GM12878 (cell line): Measurements from ENCODE around the gene ETNK2. TPM values are rescaled to one million over a fixed set of nuclear protein-coding genes. Genes with fewer than 3 reads are reported as not detected.

ENCODE experiments used
- ATAC-seq: fragments of 200-7000 bp; cut with Tn5 transposase; 3 replicates; pipeline ENCODE4 v1.9.1; 2020; ENCODE audit warnings: mild to moderate bottlenecking, moderate library complexity
- BruUV-seq: library from RNA; stranded (reverse); fragments of 400-500 nt; replicated peaks from 2 replicates; lab custom pipeline; 2021; lab: Mats Ljungman, UMichigan
- CTCF ChIA-PET: fragments of 300-600 bp; sonication (Branson Sonifier 250); formaldehyde crosslinking; extraction: SDS; loops from one replicate; lab custom pipeline; 2021; ENCODE audit warnings: inconsistent platforms; lab: Yijun Ruan, JAX
- POLR2A ChIA-PET: fragments of 350-600 bp; formaldehyde crosslinking; extraction: SDS; loops from one replicate; lab custom pipeline; 2021; ENCODE audit warnings: inconsistent platforms; lab: Charles Lee
- RAD21 ChIA-PET: fragments of 300-600 bp; sonication (Branson Sonifier 250); formaldehyde crosslinking; loops from one replicate; lab custom pipeline; 2023; ENCODE audit warnings: antibody characterized with exemption; ENCODE audit not compliant: unreplicated experiment; lab: Charles Lee
- SMC1A ChIA-PET: fragments of 300-600 bp; sonication (Branson Sonifier 250); formaldehyde crosslinking; loops from one replicate; lab custom pipeline; 2023; ENCODE audit not compliant: unreplicated experiment, uncharacterized antibody; lab: Charles Lee
- DNase-seq: peaks from one replicate; pipeline ENCODE4 v3.0.0-alpha.2; 2011; ENCODE audit warnings: low read depth, low spot score
- FAIRE-seq: peaks from 3 replicates; lab custom pipeline; 2011; peaks lifted over from hg19 to GRCh38; lab: Jason Lieb, UNC
- H2AFZ ChIP-seq: 2 replicates; pipeline ENCODE4 v1.6.0; 2011; ENCODE audit warnings: low read depth, low read length, control low read depth; ENCODE audit not compliant: control insufficient read depth
- H3K27ac ChIP-seq: 2 replicates; pipeline ENCODE4 v1.5.1; 2011; ENCODE audit warnings: control low read depth; ENCODE audit not compliant: control insufficient read depth, insufficient read depth
- H3K27me3 ChIP-seq, 2 experiments: replicated peaks in 1 of 2; 2 replicates each; pipeline versions ENCODE4 v1.6.0 to v1.6.1; 2011; ENCODE audit warnings: low read length in 1 of 2; ENCODE audit not compliant: control insufficient read depth in 2 of 2, insufficient read depth in 2 of 2
- H3K36me3 ChIP-seq, 2 experiments: 2 replicates each; pipeline ENCODE4 v1.5.1; 2011; ENCODE audit warnings: low read length in 1 of 2; ENCODE audit not compliant: control insufficient read depth in 2 of 2, insufficient read depth in 2 of 2
- H3K4me1 ChIP-seq: 2 replicates; pipeline ENCODE4 v1.6.1; 2011; ENCODE audit warnings: mild to moderate bottlenecking, low read length, moderate library complexity, mixed read lengths; ENCODE audit not compliant: control insufficient read depth, insufficient read depth
- H3K4me2 ChIP-seq: 2 replicates; pipeline ENCODE4 v1.6.0; 2011; ENCODE audit warnings: control low read depth; ENCODE audit not compliant: control insufficient read depth, insufficient read depth
- H3K4me3 ChIP-seq: fragments of 200-600 bp; sonication (generic); 2 replicates; pipeline ENCODE4 v1.5.1; 2016
- H3K79me2 ChIP-seq: 2 replicates; pipeline ENCODE4 v1.6.0; 2011; ENCODE audit warnings: low read length; ENCODE audit not compliant: control insufficient read depth, insufficient read depth
- H3K9ac ChIP-seq: 2 replicates; pipeline ENCODE4 v1.8.0; 2011; ENCODE audit warnings: low read length, control low read depth, mixed read lengths; ENCODE audit not compliant: control insufficient read depth, insufficient read depth
- H3K9me3 ChIP-seq: replicated peaks from 3 replicates; pipeline ENCODE4 v1.5.1; 2011; ENCODE audit warnings: mild to moderate bottlenecking, low read length; ENCODE audit not compliant: control insufficient read depth, insufficient read depth
- H4K20me1 ChIP-seq: 2 replicates; pipeline ENCODE4 v1.6.0; 2011; ENCODE audit not compliant: control insufficient read depth, insufficient read depth
- IRF4 ChIP-seq: IDR thresholded peaks from 2 replicates; pipeline ENCODE4 v1.6.1; 2011; ENCODE audit warnings: low read depth, low read length
- SMC3 ChIP-seq: IDR thresholded peaks from 2 replicates; pipeline ENCODE4 v1.6.1; 2011; ENCODE audit warnings: low read length, improper control_type of control experiment, borderline replicate concordance
- ZNF217 ChIP-seq: fragments of 450-650 bp; IDR thresholded peaks from 2 replicates; pipeline ENCODE4 v1.6.1; 2017; ENCODE audit warnings: antibody characterized with exemption, mild to moderate bottlenecking
- WGBS: methylation state at CpG from one replicate; pipeline ENCODE4 v1.1.6; 2016; ENCODE audit warnings: low lambda C conversion rate; ENCODE audit not compliant: insufficient replicate concordance, insufficient coverage; ENCODE audit errors: missing lambda C conversion rate; 5-methylcytosine and 5-hydroxymethylcytosine counted together
- in situ Hi-C: fragments of 300-500 bp; cut with MboI; formaldehyde crosslinking; loops from 9 replicates; pipeline ENCODE4 v1.14.3; 2018; ENCODE audit warnings: mixed read lengths
- intact Hi-C: fragments of 100-400 bp; cut with micrococcal nuclease; formaldehyde crosslinking; loops from one replicate; pipeline ENCODE4 v1.14.2; 2022; ENCODE audit not compliant: unreplicated experiment
- polyA plus RNA-seq, 11 experiments: library from polyadenylated mRNA; depleted of rRNA in 4 of 11; unstranded in 6 of 11; stranded (reverse) in 5 of 11; fragments of >200 nt; fragmentation: Nextera tagmentation in 4 of 11; fragmentation: Illumina TruSeq in 1 of 11; extraction: Ambion mirVana in 4 of 11; extraction: Trizol in 1 of 11; gene quantifications; 1 replicate in 1 of 11; 2 replicates in 10 of 11; pipeline versions ENCODE4 v1.2.1 to v1.2.3, GENCODE V29; 2011 to 2016; ENCODE audit warnings: inconsistent platforms in 2 of 11, missing spikeins in 2 of 11, low read depth in 1 of 11
- total RNA-seq, 4 experiments: library from RNA; depleted of rRNA in 3 of 4; stranded (reverse); fragments of >200 nt in 3 of 4; fragmentation: Illumina TruSeq in 1 of 4; extraction: Trizol in 1 of 4; gene quantifications; 2 replicates each; pipeline versions ENCODE4 v1.2.1 to v1.2.3, GENCODE V29; 2013 to 2021
- TF ChIP-seq, protein P1 (sequence below): fragments of 450-650 bp; IDR thresholded peaks from 2 replicates; pipeline ENCODE4 v1.6.1; 2017; ENCODE audit warnings: low read depth, mild to moderate bottlenecking, moderate library complexity

ETNK2 gene
- total and polyA plus RNA-seq, 10 of the 15 experiments (the other 5 are each of a cell fraction or from before 2014, with no cell fraction given) = 0.14 TPM; not detected in 9

DNA sequence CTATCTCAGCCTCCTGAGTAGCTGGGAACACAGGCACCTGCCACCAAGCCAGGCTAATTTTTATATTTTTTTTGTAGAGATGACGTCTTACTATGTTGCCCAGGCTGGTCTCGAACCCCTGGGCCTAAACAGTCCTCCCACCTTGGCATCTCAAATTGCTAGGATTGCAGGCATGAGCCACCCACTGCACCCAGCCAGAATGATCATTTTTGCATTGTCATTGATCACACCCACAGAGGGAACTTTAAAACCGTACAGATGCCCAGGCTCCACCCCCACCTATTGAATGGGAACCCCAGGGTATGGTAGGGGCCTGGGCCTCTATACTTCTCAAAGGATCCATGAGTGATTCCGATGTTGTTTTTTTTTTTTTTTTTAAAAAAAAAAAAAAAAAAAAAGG, 36.7 kb downstream of the ETNK2 start (continued):
- no peak for TF ChIP-seq SMC3

DNA sequence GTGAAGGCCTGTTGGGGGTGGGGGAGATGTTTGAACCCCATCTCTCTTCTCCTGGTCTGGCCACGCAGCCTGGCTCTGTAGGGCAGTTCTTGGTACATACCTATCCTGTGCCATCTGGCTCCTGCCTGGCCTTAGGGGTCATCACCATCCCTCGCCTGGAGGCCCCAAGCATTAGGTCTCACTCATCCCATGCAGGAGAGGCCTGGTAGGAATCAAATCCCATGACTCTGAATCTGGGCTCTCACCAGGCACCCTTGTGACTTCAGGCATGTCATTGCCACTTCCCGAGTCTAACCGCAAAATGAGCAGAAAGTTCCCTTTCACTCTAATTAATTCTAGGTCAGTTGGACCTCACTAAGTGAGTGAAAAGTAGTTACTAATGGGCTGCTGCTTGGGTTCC, 37.2 kb downstream of the ETNK2 start:
- intact Hi-C loops (no loop called here), in situ Hi-C loops (no loop called here)
- RAD21 ChIA-PET = interaction anchor here (1.3 kb wide), 1 partner anchor 14 kb away, joined by 3 read pairs; no protein-coding TSS in a partner anchor
- no peak for ATAC-seq
- no peak for DNase-seq
- BruUV-seq = no TSS peak
- no peaks in the 10 kb centered on the region for H3K79me2 ChIP-seq
- no peak overlapping the region for H2AFZ ChIP-seq
- no peak overlapping the region for H3K4me3 ChIP-seq
- no peaks in the 10 kb centered on the region for H3K9me3 ChIP-seq
- CTCF ChIA-PET = interaction anchor here (2.7 kb wide), 1 partner anchor 14 kb away, joined by 10 read pairs; no protein-coding TSS in a partner anchor
- TF ChIP-seq ZNF217 (no peak), IRF4 (no peak)
- TF ChIP-seq, protein P1, sequence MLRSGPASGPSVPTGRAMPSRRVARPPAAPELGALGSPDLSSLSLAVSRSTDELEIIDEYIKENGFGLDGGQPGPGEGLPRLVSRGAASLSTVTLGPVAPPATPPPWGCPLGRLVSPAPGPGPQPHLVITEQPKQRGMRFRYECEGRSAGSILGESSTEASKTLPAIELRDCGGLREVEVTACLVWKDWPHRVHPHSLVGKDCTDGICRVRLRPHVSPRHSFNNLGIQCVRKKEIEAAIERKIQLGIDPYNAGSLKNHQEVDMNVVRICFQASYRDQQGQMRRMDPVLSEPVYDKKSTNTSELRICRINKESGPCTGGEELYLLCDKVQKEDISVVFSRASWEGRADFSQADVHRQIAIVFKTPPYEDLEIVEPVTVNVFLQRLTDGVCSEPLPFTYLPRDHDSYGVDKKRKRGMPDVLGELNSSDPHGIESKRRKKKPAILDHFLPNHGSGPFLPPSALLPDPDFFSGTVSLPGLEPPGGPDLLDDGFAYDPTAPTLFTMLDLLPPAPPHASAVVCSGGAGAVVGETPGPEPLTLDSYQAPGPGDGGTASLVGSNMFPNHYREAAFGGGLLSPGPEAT = no peak
- H3K9ac ChIP-seq = no peak overlapping the region
- H4K20me1 ChIP-seq = no peaks in the 10 kb centered on the region
- WGBS = 16% methylated on average over 4 of the region's 4 CpGs
- no peak overlapping the region for H3K4me2 ChIP-seq
- POLR2A ChIA-PET = no interaction called here
- H3K27ac ChIP-seq = no peak overlapping the region
- no peak for FAIRE-seq
- H3K27me3 ChIP-seq = peaks cover 0 to 1% of the 10 kb centered on the region in 2 experiments; a peak in 1 of 4 replicates
- H3K36me3 ChIP-seq = no peaks in the 10 kb centered on the region
- H3K4me1 ChIP-seq = no peaks in the 10 kb centered on the region
- SMC1A ChIA-PET = no interaction called here
